ENCODE data around the gene IGFL2.
"Not testable (repeated sequence)": the region's sequence is repeated elsewhere in the genome, so short reads cannot be mapped to it uniquely, and the experiment has no call there.

The IGFL2 gene

DNA sequence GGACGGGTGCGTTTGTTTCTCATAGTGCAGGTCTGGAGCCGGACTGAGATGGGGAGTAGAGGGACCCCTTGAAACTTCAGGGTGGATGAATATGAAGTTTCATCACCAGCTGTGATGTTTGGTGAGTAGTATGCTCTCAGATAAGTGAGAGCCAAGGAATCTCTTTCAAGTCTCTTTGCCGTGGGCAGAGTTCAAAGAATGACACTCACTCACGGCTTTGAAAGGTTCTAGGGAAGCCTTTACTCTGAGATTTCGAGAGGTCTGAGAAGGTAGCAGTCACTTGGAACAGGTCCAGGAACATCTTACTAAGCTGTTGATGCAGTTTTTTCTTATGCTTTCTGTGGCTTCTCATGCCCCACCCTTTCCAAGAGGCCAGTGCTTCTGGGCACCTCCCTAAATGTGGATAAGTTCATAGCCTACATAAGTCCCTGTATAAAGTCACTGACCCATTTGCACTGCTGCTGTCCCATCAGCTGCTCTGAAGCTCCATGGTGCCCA is at the start of gene IGFL2:
TSS of gene IGFL2 (plus strand) at position 448 of the 498 bp plus-strand sequence. CDS start at position 489, 41 bp downstream.
- DNase-seq, result no peak

GRCh38 chr19:46100344-46100743 is 47.7 kb upstream of the IGFL2 start:
- no peak for DNase-seq

DNA sequence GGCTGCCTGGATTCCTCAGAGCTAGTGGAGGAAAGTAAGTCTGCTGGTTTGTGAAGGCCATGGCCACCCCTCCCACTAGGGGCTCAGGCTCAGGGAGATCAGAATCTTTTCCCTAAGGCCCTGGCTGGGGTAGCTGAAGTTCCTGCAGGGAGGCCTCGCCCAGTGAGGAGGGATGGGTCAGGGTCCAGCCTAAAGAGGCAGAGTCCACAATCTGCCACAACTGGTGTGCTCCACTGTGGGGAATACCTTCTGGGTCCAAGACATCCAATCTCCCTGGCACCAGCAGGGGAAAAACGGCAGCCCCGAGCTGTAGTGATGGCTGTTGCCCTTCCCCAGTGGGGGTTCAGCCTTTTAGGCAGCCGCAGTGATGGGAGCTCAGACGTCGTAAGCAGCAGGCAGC is 46.7 kb upstream of the IGFL2 start:
- DNase-seq, result no peak

DNA sequence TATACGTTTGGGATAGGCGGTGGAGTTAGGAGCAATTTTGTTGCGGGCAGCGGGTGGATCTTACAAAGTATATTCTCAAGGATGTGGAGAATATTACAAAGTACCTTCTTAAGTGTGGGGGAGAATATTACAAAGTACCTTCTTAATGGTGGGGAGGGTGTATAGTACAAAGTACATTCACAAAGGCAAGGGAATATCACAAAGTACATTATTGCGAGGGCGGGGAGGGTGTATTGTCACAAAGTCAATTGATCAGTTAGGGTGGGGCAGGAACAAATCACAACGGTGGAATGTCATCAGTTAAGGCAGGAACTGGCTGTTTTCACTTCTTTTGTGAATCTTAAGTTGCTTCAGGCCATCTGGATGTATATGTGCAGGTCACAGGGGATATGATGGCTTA is 45.7 kb upstream of the IGFL2 start:
- not testable (repeated sequence) for DNase-seq

DNA sequence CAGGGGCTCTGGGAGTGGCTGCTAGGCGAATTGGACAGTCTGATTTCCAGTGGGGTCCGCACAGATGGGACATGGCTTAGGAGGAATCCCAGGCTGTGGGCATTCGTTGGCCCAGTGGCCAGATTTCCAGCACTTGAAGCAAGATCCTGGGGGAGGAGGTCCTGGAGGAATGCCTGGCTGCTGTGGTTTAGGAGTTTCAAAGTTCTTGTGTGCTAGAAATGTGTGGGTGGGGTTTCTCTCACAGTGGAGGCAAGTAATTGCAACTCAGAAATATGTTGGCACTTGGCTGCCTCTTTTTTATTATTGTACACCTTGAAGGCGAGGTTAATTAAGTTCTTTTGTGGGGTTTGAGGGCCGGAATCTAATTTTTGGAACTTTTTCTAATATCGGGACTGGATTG is 40.7 kb upstream of the IGFL2 start:
- DNase-seq, result no peak

- DNase-seq, result no peak
Observed at GRCh38 chr19:46109876-46110275, 38.2 kb upstream of the IGFL2 start.

DNA sequence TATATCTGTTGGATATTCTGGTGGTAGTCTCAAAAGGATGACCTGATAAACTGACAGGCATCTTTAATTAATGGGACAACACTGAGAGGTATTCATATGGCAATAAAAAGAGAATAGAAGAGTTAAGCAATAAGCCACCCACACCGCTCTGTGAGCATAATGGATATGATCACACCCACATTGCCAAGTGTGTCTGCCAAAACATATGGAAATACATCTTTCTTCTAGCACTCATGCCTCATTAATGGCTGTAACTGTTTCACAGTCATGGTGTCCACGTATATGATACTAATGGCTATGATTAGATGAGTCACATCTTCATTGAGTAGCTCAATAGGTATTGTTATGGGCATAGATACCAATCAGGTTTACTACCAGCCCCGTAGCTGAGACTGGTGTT is 36.7 kb upstream of the IGFL2 start:
- DNase-seq, result no peak

- DNase-seq, result no peak
Observed at GRCh38 chr19:46112527-46112926, 35.5 kb upstream of the IGFL2 start.

DNA sequence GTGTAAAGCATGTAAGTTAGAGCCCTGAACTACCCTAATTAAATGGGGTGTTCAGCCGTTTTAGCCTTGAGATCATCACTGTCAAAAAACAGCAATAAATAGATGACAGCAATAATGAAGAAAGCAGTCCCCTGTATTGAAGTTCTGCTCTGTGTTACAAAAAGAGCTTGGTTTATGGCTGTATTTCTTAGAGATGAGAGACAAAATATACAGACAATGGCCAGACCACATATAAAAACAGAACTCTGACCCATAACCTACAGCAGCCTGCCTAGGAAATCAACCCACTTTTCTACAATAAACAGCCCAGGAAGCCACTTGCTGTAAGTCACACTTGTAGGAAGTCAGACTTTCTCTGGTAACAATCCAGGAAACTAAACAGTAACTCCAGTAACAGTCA is 34.3 kb upstream of the IGFL2 start:
- DNase-seq, result no peak

DNA sequence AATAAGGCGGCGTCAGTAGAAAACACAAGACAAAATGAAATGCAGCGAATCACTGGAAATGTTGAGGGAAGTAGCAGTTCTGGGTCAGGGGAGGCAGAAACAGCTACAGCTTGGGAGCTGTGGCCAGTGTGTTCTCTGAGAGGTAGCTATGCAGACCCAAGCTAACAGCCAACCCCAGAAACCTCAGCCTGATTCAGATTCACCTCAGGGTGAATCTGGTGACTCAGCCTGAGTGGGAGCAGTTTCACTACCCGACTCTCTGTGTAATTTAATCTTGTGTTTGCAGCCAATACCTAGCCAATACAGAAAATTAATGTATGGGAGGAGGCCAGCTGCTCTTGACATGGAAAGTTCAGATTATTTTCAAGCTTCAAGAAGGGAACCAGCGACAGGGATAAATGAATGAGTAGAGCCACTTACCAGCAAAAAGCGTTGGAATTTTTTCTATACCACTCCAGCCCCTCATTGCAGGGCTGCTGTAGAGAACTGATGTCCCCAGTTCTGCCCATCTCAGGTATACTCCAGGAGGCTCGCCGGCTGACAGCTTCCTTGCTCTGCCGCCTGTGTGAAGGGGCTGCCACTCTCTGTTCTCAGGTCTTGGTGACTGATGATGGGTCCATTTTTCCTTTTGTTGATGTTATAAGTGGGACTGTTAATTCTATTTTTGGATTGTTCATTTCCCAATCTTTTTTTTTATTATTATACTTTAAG is 32.5 kb upstream of the IGFL2 start:
- no peak for DNase-seq

DNA sequence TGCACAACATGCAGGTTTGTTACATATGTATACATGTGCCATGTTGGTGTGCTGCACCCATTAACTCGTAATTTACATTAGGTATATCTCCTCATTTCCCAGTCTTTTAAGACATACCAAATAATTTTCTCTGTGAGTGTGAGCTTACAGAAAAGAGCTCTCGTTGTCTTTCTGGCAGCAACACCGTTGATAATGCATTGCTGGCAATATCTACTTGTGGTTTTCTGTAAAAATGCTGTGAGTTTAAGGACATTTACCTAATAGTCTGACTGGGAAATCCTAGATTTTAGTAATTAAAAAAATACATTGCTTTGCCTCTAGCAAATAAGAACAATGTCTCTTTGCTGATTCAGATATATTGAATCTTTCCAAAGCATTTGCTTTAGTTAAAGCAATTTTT is 31.9 kb upstream of the IGFL2 start:
- no peak for DNase-seq

DNA sequence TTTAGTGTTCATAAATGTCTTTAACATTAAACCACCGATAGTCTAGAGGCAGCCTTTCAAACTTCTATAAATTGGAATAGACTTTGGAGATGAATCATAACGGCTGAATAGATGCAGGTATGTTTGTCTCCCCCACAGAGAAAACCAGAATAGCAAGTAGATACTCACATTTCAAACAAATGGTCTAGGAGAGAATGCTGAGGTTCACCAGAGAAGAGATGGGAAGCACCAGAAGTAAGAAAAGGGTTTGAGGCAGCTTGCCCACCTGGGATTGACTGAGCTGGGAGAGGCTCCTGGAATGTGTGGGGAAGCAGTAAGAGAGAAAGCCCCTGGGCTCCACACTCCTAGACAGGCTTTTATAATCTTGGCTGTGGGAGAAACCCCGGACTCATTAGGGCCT is 29.9 kb upstream of the IGFL2 start:
- DNase-seq, result no peak

DNA sequence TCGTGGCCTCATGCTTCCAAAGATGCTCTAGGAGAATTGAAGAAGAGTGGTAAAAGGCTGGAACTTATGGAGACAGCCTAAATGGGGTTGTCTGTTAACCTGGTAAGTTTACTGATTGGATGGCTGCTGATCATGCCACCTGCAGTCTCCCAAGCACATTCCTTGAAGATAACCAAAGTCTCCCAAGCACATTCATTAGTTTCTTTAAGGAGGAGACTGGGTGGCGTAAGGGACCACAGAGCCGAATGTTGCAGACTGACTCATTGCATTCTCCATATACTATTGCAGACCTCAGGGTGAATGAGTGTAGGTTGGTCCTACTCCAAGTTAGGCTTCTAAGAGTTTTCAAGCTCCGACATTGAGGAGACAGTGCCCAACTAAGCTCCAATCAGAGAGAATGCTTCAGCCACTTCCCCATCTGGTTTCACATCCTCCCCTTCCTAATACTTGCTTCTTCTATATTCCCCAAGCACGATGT is 23.4 kb upstream of the IGFL2 start, which contains the start of gene IGFL3:
TSS of gene IGFL3 (minus strand) at position 51 of the 478 bp plus-strand sequence. CDS start at position 12, 39 bp downstream.
- no peak for DNase-seq

GRCh38 chr19:46125447-46125846 is 22.6 kb upstream of the IGFL2 start:
- DNase-seq, result no peak

DNA sequence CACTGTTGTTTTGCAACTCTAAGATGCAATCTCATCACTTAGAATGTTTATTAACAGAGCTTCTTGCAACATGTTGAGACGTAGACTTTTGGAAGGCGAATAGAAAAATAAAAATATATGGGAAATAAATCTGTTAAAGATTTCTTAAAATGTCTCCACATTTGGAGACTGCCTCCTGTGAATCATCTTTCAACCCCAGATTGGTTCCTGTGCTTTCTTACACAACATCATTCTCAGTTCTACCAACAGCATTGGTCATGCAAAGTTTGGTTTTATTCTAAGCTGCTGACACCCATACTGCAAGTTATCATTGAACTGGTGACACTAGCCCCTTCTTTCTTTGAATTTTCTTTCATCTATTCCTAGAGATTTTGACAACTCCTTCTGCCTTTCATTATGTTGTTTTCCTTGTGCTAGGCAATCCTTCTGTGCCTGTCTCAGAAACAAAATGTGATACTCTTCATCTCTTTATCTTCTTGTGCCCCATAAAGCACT is 21.9 kb upstream of the IGFL2 start:
- DNase-seq, result no peak

DNA sequence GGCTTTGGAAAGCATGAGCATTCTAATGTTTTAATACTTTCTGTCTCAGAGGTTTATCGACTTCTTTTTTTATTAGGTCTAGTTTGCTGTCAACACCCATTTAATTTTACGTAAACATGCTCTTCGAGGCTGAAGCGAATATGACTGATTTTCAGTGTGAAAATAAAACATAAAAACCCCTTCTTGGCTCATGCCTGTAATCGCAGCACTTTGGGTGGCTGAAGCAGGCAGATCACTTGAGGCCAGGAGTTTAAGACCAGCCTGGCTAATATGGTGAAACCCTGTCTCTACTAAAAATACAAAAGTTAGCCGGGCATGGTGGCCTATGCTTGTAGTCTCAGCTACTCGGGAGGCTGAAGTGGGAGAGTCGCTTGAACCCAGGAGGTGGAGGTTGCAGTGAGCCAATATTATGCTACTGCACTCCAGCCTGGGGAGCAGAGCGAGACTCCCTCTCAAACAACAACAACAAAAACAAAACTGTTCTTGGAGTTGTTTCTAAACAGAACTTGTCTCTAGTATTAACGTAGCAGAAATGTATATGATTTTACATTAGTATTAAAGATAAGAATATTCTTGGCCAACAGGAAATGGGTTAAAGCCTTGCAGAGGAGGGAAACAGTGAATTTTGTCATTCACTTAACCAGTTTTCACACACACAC is 16.4 kb upstream of the IGFL2 start:
- no peak for DNase-seq

DNA sequence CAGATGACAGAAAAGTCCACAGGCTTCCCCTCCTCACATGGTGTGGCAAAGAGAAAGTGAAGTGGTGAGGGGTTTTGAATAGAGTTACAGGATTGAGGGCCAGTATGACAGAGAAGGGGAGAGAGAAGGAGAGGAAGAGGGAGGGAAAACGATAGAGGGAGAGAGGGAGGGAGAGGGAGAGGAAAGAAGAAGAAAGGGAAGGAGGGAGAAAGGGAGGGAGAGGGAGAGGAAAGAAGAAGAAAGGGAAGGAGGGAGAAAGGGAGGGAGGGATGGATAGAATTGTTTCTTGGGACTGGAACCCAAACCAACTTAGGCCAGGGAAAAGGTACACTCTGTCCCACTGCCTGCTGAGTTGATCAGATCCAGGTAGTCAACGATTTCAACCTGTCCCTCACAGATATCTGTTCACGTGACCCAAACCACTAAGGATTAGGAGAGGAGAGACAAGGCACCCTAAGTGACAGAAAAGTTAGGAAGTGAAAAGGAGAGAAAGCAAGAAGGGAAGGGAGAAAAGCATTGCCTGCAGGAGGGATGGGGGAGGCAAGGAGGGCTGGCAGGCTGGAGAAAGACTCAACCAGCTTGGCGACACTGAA is 15.4 kb upstream of the IGFL2 start:
- peak; percentile 40 for DNase-seq

DNA sequence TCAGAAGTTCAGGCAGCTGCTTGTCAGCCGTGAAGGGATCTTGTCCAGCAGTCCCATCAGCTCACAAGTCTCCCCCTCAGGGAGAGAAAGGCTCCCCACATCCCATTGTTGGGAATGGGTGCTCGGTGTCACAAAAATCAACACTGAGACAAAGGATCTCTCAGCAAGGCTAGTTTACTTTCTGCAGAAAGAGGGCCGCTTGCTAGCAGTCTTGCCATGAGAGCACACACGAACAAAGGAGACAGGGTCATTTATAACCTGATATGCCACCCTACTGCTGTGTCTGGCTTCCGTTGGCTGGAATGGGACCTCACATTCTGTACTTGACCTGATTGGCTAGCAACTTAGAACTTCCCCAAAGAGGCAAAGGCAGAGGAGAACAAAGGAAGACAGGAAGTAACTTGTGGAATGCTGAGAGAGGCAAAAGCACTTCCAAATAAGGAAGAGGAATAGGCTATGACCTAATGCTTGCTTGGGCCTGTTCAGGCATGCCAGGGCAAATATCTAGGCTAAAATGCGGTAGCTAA is 14.9 kb upstream of the IGFL2 start:
- peak; percentile 96 for DNase-seq

- no peak for DNase-seq
Observed at GRCh38 chr19:46133777-46134241, 14.2 kb upstream of the IGFL2 start.

GRCh38 chr19:46134527-46134926 is 13.5 kb upstream of the IGFL2 start:
- no peak for DNase-seq

DNA sequence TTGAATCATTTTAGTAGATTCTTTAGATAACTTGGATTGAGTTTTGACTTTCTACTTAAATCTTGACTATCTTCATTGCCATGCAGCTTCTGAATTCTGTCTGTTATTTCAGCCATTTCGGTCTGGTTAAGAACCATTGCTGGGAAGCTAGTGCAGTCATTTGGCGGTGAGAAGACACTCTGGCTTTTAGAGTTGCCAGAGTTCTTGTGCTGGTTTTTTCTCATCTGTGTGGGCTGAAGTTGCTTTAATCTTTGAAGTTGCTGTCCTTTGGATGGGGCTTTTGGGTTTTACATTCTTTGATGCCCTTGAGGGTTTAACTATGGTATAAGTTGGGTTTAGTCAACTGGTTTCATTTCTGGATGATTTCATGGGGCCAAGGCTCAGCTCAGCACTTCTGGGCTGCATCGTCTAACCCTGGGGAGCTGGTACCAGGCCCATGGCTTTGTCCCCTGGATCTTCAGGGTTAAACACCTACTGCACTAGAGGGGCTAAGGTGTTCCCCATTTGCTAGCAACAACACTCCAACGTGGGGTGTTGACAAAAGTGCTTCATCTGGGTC is 10.0 kb upstream of the IGFL2 start:
- no peak for DNase-seq

GRCh38 chr19:46141421-46141820 is 6.6 kb upstream of the IGFL2 start:
- no peak for DNase-seq

DNA sequence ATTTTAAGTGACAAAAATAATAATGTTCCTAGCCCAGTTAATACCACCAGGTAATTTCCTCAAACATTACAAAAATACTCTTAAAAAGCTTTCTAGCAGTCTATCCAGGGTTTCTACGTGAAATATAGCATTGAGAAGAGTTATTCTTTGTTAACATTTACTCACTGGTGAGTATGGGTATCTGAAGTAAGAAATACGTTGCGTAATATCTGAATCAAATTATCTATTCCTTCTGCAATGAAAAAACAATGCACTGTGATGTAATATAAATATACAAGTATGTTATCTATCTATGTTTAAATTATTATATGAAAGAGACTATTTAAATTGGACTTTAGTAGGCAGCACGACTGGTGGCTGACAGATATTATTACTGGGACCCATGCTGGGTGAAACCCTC is 5.7 kb upstream of the IGFL2 start:
- DNase-seq, result no peak

Data from NCI-H2029 treated with DMSO at 0.1 percent for 48 hours (cell line).